ENCODE results near the gene HLA-DQB2. TPM values are rescaled to one million over a fixed set of nuclear protein-coding genes. Genes with fewer than 3 reads are reported as not detected.

Gene HLA-DQB2
- total and polyA plus RNA-seq, 2 of the 8 experiments (the other 6 are each of a cell fraction or from before 2014, with no cell fraction given): not detected

GRCh38 chr6:32744776-32745175 lies 18.6 kb downstream of the HLA-DQB2 start (continued):
- TF ChIP-seq ATF3 (IDR thresholded peaks at IDR 0.05; ENCODE audit: insufficient read depth, low read depth, low read length) (no peak), EZH2 (IDR thresholded peaks at IDR 0.05; ENCODE audit: low read depth, low read length, severe bottlenecking) (no peak), CHD1 (IDR thresholded peaks at IDR 0.05; ENCODE audit: low read depth, low read length) (no peak)
